Esophagus muscularis mucosa (tissue), 4 donors: ENCODE data around the gene MAP2K6.

Experiments used
- CTCF ChIP-seq, 3 experiments: fragments of 200-600 bp in 2 of 3; fragments of 450-650 bp in 1 of 3; sonication (generic) in 2 of 3; IDR thresholded peaks; one replicate each; pipeline ENCODE4 v1.5.1; 2017 to 2019; ENCODE audit warnings: antibody characterized with exemption in 3 of 3, mild to moderate bottlenecking in 2 of 3, moderate library complexity in 1 of 3
- EP300 ChIP-seq: sonication (generic); formaldehyde crosslinking; IDR thresholded peaks from one replicate; pipeline ENCODE4 v1.6.1; 2017; ENCODE audit warnings: antibody characterized with exemption
- POLR2A ChIP-seq: fragments of 450-650 bp; IDR thresholded peaks from one replicate; pipeline ENCODE4 v1.6.1; 2017; ENCODE audit warnings: antibody characterized with exemption, moderate library complexity, mild to moderate bottlenecking, low read depth
- POLR2AphosphoS5 ChIP-seq, 2 donors: sonication (generic); formaldehyde crosslinking; IDR thresholded peaks; one replicate each; pipeline ENCODE4 v1.6.1; 2017; ENCODE audit warnings: antibody characterized with exemption in 2 of 2

- TF ChIP-seq CTCF (IDR thresholded peaks at IDR 0.05) = no peak
- TF ChIP-seq POLR2A = no peak
- no peak for TF ChIP-seq POLR2AphosphoS5 (IDR thresholded peaks at IDR 0.05)
- no peak for TF ChIP-seq EP300
Observed at GRCh38 chr17:69452664-69453260, 38.3 kb downstream of the MAP2K6 start.
